ENCODE measurements around the gene RBP3.

RBP3 gene

GRCh38 chr10:47335906-47336305 lies 12.3 kb upstream of the RBP3 start (continued):
- no peak for TF ChIP-seq ZNF513 (tag by site-specific recombination; IDR thresholded peaks at IDR 0.05)
- TF ChIP-seq EGR2 (tag by site-specific recombination; IDR thresholded peaks at IDR 0.05; ENCODE audit: low read depth) = no peak

GRCh38 chr10:47336387-47337134 lies 11.6 kb upstream of the RBP3 start:
- no peak overlapping the region for H3K4me3 ChIP-seq (ENCODE audit: low read depth, low read length)
- H3K27ac ChIP-seq (ENCODE audit: extremely low read depth, low read depth, low read length) = no peak overlapping the region
- ChIA-PET POLR2A (no interaction called here), CTCF (interaction anchor here (1.2 kb wide), 1 partner anchor 26 kb away, joined by 3 read pairs; no protein-coding TSS in a partner anchor)
- no peaks in the 10 kb centered on the region for H3K36me3 ChIP-seq (ENCODE audit: control insufficient read depth in 2 of 2, insufficient read depth in 1 of 2, low read length in 2 of 2)
- TF ChIP-seq ZNF473 (tag by site-specific recombination; IDR thresholded peaks at IDR 0.05) (no peak), ZNF791 (tag by site-specific recombination; IDR thresholded peaks at IDR 0.05) (no peak), ZNF148 (tag by site-specific recombination; IDR thresholded peaks at IDR 0.05; ENCODE audit: borderline replicate concordance) (no peak)
- H3K9me3 ChIP-seq (ENCODE audit: control insufficient read depth, insufficient read depth, low read depth, low read length) = no peaks in the 10 kb centered on the region
- no peaks in the 10 kb centered on the region for H3K4me1 ChIP-seq (ENCODE audit: control insufficient read depth, insufficient read depth, low read length)

- H3K36me3 ChIP-seq (ENCODE audit: control insufficient read depth in 2 of 2, insufficient read depth in 1 of 2, low read length in 2 of 2) = no peaks in the 10 kb centered on the region
- no peak overlapping the region for H3K27ac ChIP-seq (ENCODE audit: extremely low read depth, low read depth, low read length)
- H3K4me3 ChIP-seq (ENCODE audit: low read depth, low read length) = no peak overlapping the region
- ChIA-PET CTCF (interaction anchor here (1.0 to 1.2 kb wide), 2 partner anchors 11 to 25 kb away, joined by 3 to 4 read pairs; partner anchors contain the start of gene RBP3), POLR2A (no interaction called here)
- no peaks in the 10 kb centered on the region for H3K4me1 ChIP-seq (ENCODE audit: control insufficient read depth, insufficient read depth, low read length)
- no peaks in the 10 kb centered on the region for H3K9me3 ChIP-seq (ENCODE audit: control insufficient read depth, insufficient read depth, low read depth, low read length)
- no peak for TF ChIP-seq ZBTB10 (tag by site-specific recombination; IDR thresholded peaks at IDR 0.05)
- TF ChIP-seq MYNN (tag by site-specific recombination; IDR thresholded peaks at IDR 0.05; ENCODE audit: borderline replicate concordance) = no peak
- TF ChIP-seq ZNF169 (tag by site-specific recombination; IDR thresholded peaks at IDR 0.05) = no peak
- TF ChIP-seq PRDM6 (tag by site-specific recombination; IDR thresholded peaks at IDR 0.05) = no peak
- TF ChIP-seq ZNF658 (tag by site-specific recombination; IDR thresholded peaks at IDR 0.05) = no peak
- no peak for TF ChIP-seq BCL6B (tag by site-specific recombination; IDR thresholded peaks at IDR 0.05)
- TF ChIP-seq ZNF280D (tag by site-specific recombination; IDR thresholded peaks at IDR 0.05) = no peak
- no peak for TF ChIP-seq ZNF24 (tag by site-specific recombination; IDR thresholded peaks at IDR 0.05)
- no peak for TF ChIP-seq ZNF18 (tag by site-specific recombination; IDR thresholded peaks at IDR 0.05)
Observed at GRCh38 chr10:47337310-47337709, 10.9 kb upstream of the RBP3 start.

All from HEK293 (cell line).